Left lung (tissue), 10 donors: ENCODE results near the gene LAMA2. TPM values are rescaled to one million over a fixed set of nuclear protein-coding genes. Genes with fewer than 3 reads are reported as not detected.

ENCODE experiments used
- ATAC-seq: fragments of 200-7000 bp; cut with Tn5 transposase; one replicate; pipeline ENCODE4 v1.9.1; 2020; ENCODE audit warnings: moderate library complexity
- DNase-seq, 4 donors: peaks; one replicate each; pipeline ENCODE4 v3.0.0-alpha.2; 2013 to 2020
- H3K27ac ChIP-seq, 2 donors: fragments of 200-600 bp; sonication (generic) in 1 of 2; one replicate each; pipeline versions ENCODE4 v1.5.0 to v1.8.0; 2020 to 2021
- H3K27me3 ChIP-seq, 2 donors: fragments of 200-600 bp; sonication (generic) in 1 of 2; one replicate each; pipeline versions ENCODE4 v1.5.0 to v1.8.0; 2020 to 2021
- H3K36me3 ChIP-seq, 2 donors: fragments of 200-600 bp; sonication (generic) in 1 of 2; one replicate each; pipeline versions ENCODE4 v1.5.0 to v1.8.0; 2020 to 2021
- H3K4me1 ChIP-seq, 2 donors: fragments of 200-600 bp; one replicate each; pipeline ENCODE4 v1.8.0; 2021
- H3K4me3 ChIP-seq, 2 donors: fragments of 200-600 bp; sonication (generic) in 1 of 2; one replicate each; pipeline versions ENCODE4 v1.5.0 to v1.8.0; 2020 to 2021; ENCODE audit warnings: mild to moderate bottlenecking in 1 of 2
- H3K9me3 ChIP-seq, 2 donors: fragments of 200-600 bp; sonication (generic) in 1 of 2; one replicate each; pipeline versions ENCODE4 v1.5.0 to v1.8.0; 2020 to 2021
- CTCF ChIP-seq, 2 donors: fragments of 200-600 bp; sonication (generic) in 1 of 2; IDR thresholded peaks; one replicate each; pipeline versions ENCODE4 v1.5.0 to v1.8.0; 2021; ENCODE audit warnings: antibody characterized with exemption in 2 of 2
- intact Hi-C, 2 donors: fragments of 100-400 bp; cut with DNase I; formaldehyde crosslinking; loops; one replicate each; pipeline versions ENCODE4 v1.11.2 to v1.14.2; 2022
- polyA plus RNA-seq, 6 donors: library from polyadenylated mRNA; unstranded; fragments of 120-200 nt; gene quantifications; one replicate each; pipeline ENCODE4 v1.2.1, GENCODE V29; 2013; ENCODE audit not compliant: insufficient read length in 6 of 6
- total RNA-seq, 2 donors: library from RNA; stranded (reverse); fragmentation: NEBNext Ultra II Directional; extraction: Animal tissue kit (Norgen Biotek cat#: 25700); gene quantifications; one replicate each; pipeline ENCODE4 v1.2.1, GENCODE V29; 2021
- donor health status: DM: no; HTN: yes; CAD: no.
- donor health status: DM: no; HTN: no; CAD: no.

Gene LAMA2
- total and polyA plus RNA-seq, 8 donors: 32.7 to 91.7 (median 64.7) TPM

DNA sequence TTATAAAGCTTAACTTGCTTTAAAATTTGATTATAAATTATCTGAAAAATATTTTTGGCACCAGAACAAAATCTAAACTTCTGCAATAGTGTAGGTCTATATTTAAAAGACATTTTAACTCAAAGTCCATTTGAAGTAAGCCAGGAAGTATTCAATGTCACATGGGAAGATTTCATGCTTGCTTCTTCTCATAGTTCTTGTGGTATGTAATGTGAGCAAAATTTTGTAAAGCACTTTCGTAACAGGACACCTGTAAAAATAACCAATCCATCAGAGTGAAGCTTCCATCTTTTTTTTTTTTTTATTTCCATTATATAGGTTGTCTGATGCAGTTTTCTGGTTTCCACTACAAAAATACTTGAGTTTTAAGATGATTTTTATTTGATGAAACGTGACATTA is 386.1 kb downstream of the LAMA2 start:
- ATAC-seq (no peak), DNase-seq (no peak)
- H3K4me1 ChIP-seq: no peaks in the 10 kb centered on the region
- H3K36me3 ChIP-seq: no peaks in the 10 kb centered on the region
- no peak overlapping the region for H3K27ac ChIP-seq
- TF ChIP-seq CTCF (IDR thresholded peaks at IDR 0.05): no peak
- no peaks in the 10 kb centered on the region for H3K27me3 ChIP-seq
- no peak overlapping the region for H3K4me3 ChIP-seq
- intact Hi-C loops: no loop called here
- H3K9me3 ChIP-seq: no peaks in the 10 kb centered on the region

- TF ChIP-seq CTCF (IDR thresholded peaks at IDR 0.05): no peak
- Histone ChIP-seq H3K4me3 (no peak overlapping the region), H3K4me1 (no peaks in the 10 kb centered on the region), H3K27ac (no peak overlapping the region), H3K27me3 (no peaks in the 10 kb centered on the region), H3K9me3 (no peaks in the 10 kb centered on the region), H3K36me3 (no peaks in the 10 kb centered on the region)
- DNase-seq (no peak), ATAC-seq (no peak)
- intact Hi-C loops: no loop called here
These were observed 387.0 kb downstream of the LAMA2 start for GRCh38 chr6:129269891-129270290.

DNA sequence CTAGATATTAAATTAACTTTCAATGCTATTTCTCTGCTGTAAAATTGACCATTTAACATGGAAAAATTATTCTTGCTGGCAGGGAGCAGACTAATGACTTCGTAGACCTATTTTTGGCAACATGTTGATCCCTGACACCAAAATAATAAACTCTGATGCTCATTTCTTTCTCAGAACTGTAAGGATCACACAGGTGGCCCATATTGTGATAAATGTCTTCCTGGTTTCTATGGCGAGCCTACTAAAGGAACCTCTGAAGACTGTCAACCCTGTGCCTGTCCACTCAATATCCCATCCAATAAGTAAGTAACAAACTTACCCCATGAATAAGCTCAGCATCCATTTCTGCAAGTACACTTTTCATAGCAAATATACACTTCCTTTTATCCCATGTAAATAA is 387.5 kb downstream of the LAMA2 start:
- H3K27me3 ChIP-seq: no peaks in the 10 kb centered on the region
- H3K36me3 ChIP-seq: no peaks in the 10 kb centered on the region
- H3K9me3 ChIP-seq: no peaks in the 10 kb centered on the region
- TF ChIP-seq CTCF (IDR thresholded peaks at IDR 0.05): no peak
- no peak for ATAC-seq
- intact Hi-C loops: no loop called here
- no peak overlapping the region for H3K4me3 ChIP-seq
- H3K4me1 ChIP-seq: no peaks in the 10 kb centered on the region
- no peak for DNase-seq
- H3K27ac ChIP-seq: no peak overlapping the region

DNA sequence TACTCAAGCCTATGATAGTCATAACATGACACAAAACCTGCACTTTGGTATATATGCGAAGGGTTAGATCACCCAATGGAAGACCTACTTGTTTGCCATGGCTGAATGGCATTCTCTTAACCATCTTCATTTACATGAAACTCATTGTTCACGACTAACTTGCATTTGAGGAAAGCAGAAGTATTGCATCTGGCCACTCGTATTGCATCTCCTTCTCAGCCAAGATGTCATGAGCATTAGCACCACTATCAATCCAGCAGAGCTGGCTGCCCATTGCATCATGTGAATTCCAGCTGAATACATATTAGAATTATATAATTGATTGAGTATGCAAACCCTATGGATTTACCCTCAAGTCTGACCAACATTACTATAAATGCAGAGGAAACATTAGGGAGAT is 390.2 kb downstream of the LAMA2 start:
- no peak overlapping the region for H3K4me3 ChIP-seq
- H3K9me3 ChIP-seq: no peaks in the 10 kb centered on the region
- H3K27ac ChIP-seq: no peak overlapping the region
- intact Hi-C loops: no loop called here
- no peak for TF ChIP-seq CTCF (IDR thresholded peaks at IDR 0.05)
- DNase-seq (no peak), ATAC-seq (no peak)
- H3K4me1 ChIP-seq: no peaks in the 10 kb centered on the region
- no peaks in the 10 kb centered on the region for H3K36me3 ChIP-seq
- no peaks in the 10 kb centered on the region for H3K27me3 ChIP-seq

DNA sequence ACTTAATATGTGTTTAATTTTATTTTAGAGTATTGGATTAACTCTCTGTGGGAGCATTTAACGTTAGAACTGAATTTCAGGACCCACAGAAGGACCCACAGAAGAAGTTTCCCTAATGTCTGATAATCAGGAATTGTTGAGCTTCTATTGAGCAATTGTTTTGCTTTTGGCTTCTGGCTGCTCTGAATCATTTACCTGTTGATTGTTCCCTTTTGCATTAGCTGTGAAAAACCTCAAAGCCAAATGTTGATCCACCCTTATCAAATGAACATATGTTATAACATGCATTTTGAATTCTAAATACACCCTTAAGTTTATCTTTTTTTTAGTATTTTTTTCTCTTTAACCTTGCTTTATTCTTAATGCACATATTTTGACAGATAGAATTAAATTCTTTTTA is 393.5 kb downstream of the LAMA2 start:
- Histone ChIP-seq H3K4me3 (no peak overlapping the region), H3K27ac (no peak overlapping the region), H3K27me3 (no peaks in the 10 kb centered on the region), H3K9me3 (no peaks in the 10 kb centered on the region), H3K36me3 (no peaks in the 10 kb centered on the region), H3K4me1 (peaks cover 0 to 5% of the 10 kb centered on the region in 2 donors)
- no peak for DNase-seq
- no peak for ATAC-seq
- intact Hi-C loops: no loop called here
- no peak for TF ChIP-seq CTCF (IDR thresholded peaks at IDR 0.05)
